HepG2 (cell line): ENCODE results near the gene SELENOV. TPM values are rescaled to one million over a fixed set of nuclear protein-coding genes. Genes with fewer than 3 reads are reported as not detected.
A peak's percentile ranks its signal among the peaks of the same experiment; 100 is the strongest.

Experiments
- AHR ChIP-seq: IDR thresholded peaks from 2 replicates; pipeline ENCODE4 v1.6.1; 2018; ENCODE audit warnings: missing genetic modification reagents, missing compliant biosample characterization
- ATF7-NPFF ChIP-seq: sonication (generic); formaldehyde crosslinking; IDR thresholded peaks from 2 replicates; pipeline ENCODE4 v1.8.1; 2023; ENCODE audit warnings: mild to moderate bottlenecking, low read depth, missing genetic modification reagents, moderate library complexity
- DMAP1 ChIP-seq: IDR thresholded peaks from 2 replicates; pipeline ENCODE4 v1.6.1; 2016
- EEA1 ChIP-seq: sonication (generic); formaldehyde crosslinking; IDR thresholded peaks from 2 replicates; pipeline ENCODE4 v1.5.1; 2020; ENCODE audit warnings: mild to moderate bottlenecking, missing genetic modification reagents, borderline replicate concordance
- FOXJ3 ChIP-seq: sonication (generic); formaldehyde crosslinking; IDR thresholded peaks from 2 replicates; pipeline ENCODE4 v1.4.0; 2020; ENCODE audit warnings: missing genetic modification reagents, mild to moderate bottlenecking, borderline replicate concordance
- KLF13 ChIP-seq: sonication (generic); formaldehyde crosslinking; IDR thresholded peaks from 2 replicates; pipeline ENCODE4 v1.4.0; 2020; ENCODE audit warnings: mild to moderate bottlenecking, missing genetic modification reagents
- MTA1 ChIP-seq: sonication (generic); formaldehyde crosslinking; IDR thresholded peaks from 2 replicates; pipeline ENCODE4 v1.4.0; 2020; ENCODE audit warnings: missing genetic modification reagents, mild to moderate bottlenecking, borderline replicate concordance
- NFKBIZ ChIP-seq: IDR thresholded peaks from 2 replicates; pipeline ENCODE4 v1.6.1; 2018; ENCODE audit warnings: missing genetic modification reagents, missing compliant biosample characterization
- REPIN1 ChIP-seq: sonication (generic); formaldehyde crosslinking; IDR thresholded peaks from 2 replicates; pipeline ENCODE4 v1.8.0; 2022; ENCODE audit warnings: missing genetic modification reagents, low read depth, mild to moderate bottlenecking, borderline replicate concordance
- RXRB ChIP-seq: IDR thresholded peaks from 2 replicates; pipeline ENCODE4 v1.6.1; 2016; ENCODE audit warnings: borderline replicate concordance, missing genetic modification reagents, missing compliant biosample characterization
- SP2 ChIP-seq: sonication (generic); formaldehyde crosslinking; IDR thresholded peaks from 2 replicates; pipeline ENCODE4 v1.5.1; 2020; ENCODE audit warnings: mild to moderate bottlenecking, missing genetic modification reagents
- YEATS4 ChIP-seq: sonication (generic); formaldehyde crosslinking; IDR thresholded peaks from 2 replicates; pipeline ENCODE4 v1.4.0; 2020; ENCODE audit warnings: missing genetic modification reagents, borderline replicate concordance
- ZFP62 ChIP-seq: sonication (generic); formaldehyde crosslinking; IDR thresholded peaks from 2 replicates; pipeline ENCODE4 v1.4.0; 2020; ENCODE audit warnings: missing genetic modification reagents
- ZMYM3 ChIP-seq: sonication (generic); formaldehyde crosslinking; IDR thresholded peaks from 2 replicates; pipeline ENCODE4 v1.5.1; 2020; ENCODE audit warnings: mild to moderate bottlenecking, missing genetic modification reagents
- ZNF674 ChIP-seq: sonication (generic); formaldehyde crosslinking; IDR thresholded peaks from 2 replicates; pipeline ENCODE4 v1.5.0; 2020; ENCODE audit warnings: low read depth, mild to moderate bottlenecking, missing genetic modification reagents
- polyA plus RNA-seq, 8 experiments: library from polyadenylated mRNA; depleted of rRNA in 3 of 8; stranded (reverse) in 7 of 8; unstranded in 1 of 8; fragments of >200 nt; fragmentation: Illumina TruSeq in 4 of 8; extraction: Trizol in 4 of 8; gene quantifications; 2 replicates each; pipeline versions ENCODE4 v1.2.1 to v1.2.3, GENCODE V29; 2011 to 2016; ENCODE audit warnings: low read depth in 4 of 8, missing spikeins in 1 of 8, mixed read lengths in 1 of 8; ENCODE audit not compliant: insufficient read depth in 1 of 8
- total RNA-seq, 5 experiments: library from RNA; depleted of rRNA; stranded (reverse); fragments of >200 nt; fragmentation: Illumina TruSeq; extraction: Trizol; gene quantifications; 2 replicates each; pipeline ENCODE4 v1.2.3, GENCODE V29; 2016; ENCODE audit warnings: low read depth in 1 of 5
- TF ChIP-seq, protein P1 (sequence below): sonication (generic); formaldehyde crosslinking; IDR thresholded peaks from 2 replicates; pipeline ENCODE4 v1.8.0; 2022; ENCODE audit warnings: low read depth, missing genetic modification reagents
- TF ChIP-seq, protein P2 (sequence below): IDR thresholded peaks from 2 replicates; pipeline ENCODE4 v1.6.1; 2016; ENCODE audit warnings: low read depth, control low read depth
- TF ChIP-seq, protein P3 (sequence below): sonication (generic); formaldehyde crosslinking; IDR thresholded peaks from 2 replicates; pipeline ENCODE4 v1.5.0; 2020; ENCODE audit warnings: mild to moderate bottlenecking, missing genetic modification reagents, borderline replicate concordance
- TF ChIP-seq, protein P4 (sequence below): IDR thresholded peaks from 2 replicates; pipeline ENCODE4 v1.6.1; 2016; ENCODE audit warnings: mild to moderate bottlenecking, missing biosample characterization, missing genetic modification reagents
- TF ChIP-seq, protein P5 (sequence below): sonication (generic); formaldehyde crosslinking; IDR thresholded peaks from 2 replicates; pipeline ENCODE4 v1.8.0; 2022; ENCODE audit warnings: missing genetic modification reagents, mild to moderate bottlenecking, moderate library complexity, borderline replicate concordance

SELENOV gene
- total and polyA plus RNA-seq, 2 of the 13 experiments (the other 11 are each of a cell fraction or from before 2014, with no cell fraction given), result not detected

DNA sequence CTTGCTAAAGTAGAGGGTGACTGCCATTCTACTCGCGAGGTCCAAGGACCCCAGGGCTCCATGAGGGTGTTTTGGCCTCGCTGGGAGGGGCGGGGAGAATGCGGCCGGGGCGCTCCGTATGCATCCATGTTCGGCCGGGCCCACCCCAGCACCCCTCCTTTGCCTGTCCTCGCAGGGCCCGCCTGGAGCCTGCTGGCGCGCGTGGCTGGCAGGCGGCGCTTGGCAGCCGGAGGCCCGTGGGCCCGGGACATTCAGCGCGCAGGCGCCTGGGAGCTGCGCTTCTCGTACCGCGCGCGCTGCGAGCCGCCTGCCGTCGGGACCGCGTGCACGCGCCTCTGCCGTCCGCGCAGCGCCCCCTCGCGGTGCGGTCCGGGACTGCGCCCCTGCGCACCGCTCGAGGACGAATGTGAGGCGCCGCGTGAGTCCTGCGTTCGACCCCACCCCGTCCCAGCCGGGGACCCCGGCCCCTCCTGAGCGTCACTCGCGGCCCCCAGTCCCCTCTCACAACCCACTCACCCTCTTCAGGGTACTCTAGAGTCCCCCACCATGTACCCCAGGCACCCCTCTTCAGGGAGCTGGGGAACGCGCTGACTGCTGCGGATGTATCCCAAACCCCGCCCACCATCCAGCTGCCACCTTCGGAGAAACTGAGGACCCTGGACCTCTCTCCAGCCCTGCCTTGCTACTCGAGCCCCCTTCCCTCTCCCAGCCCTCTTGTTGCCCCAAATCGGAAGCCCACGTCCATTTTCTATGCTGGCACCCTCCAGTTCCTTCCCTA, 12.1 kb upstream of the SELENOV start (continued):
- TF ChIP-seq, protein P1, sequence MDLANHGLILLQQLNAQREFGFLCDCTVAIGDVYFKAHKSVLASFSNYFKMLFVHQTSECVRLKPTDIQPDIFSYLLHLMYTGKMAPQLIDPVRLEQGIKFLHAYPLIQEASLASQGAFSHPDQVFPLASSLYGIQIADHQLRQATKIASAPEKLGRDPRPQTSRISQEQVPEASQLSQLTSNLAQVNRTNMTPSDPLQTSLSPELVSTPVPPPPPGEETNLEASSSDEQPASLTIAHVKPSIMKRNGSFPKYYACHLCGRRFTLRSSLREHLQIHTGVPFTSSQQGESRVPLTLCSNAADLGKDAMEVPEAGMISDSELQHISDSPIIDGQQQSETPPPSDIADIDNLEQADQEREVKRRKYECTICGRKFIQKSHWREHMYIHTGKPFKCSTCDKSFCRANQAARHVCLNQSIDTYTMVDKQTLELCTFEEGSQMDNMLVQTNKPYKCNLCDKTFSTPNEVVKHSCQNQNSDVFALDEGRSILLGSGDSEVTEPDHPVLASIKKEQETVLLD (CRISPR knock-in tag), result peak; percentile 93
- TF ChIP-seq MTA1 (CRISPR knock-in tag), result peak; percentile 75
- TF ChIP-seq, protein P2, sequence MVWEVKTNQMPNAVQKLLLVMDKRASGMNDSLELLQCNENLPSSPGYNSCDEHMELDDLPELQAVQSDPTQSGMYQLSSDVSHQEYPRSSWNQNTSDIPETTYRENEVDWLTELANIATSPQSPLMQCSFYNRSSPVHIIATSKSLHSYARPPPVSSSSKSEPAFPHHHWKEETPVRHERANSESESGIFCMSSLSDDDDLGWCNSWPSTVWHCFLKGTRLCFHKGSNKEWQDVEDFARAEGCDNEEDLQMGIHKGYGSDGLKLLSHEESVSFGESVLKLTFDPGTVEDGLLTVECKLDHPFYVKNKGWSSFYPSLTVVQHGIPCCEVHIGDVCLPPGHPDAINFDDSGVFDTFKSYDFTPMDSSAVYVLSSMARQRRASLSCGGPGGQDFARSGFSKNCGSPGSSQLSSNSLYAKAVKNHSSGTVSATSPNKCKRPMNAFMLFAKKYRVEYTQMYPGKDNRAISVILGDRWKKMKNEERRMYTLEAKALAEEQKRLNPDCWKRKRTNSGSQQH (CRISPR knock-in tag), result no peak
- TF ChIP-seq EEA1 (CRISPR knock-in tag), result peak; percentile 95
- no peak for TF ChIP-seq KLF13 (CRISPR knock-in tag)
- TF ChIP-seq ZFP62, result no peak
- peak; percentile 77; the same call in 1 of the 2 replicates for TF ChIP-seq NFKBIZ (CRISPR knock-in tag)
- TF ChIP-seq, protein P3, sequence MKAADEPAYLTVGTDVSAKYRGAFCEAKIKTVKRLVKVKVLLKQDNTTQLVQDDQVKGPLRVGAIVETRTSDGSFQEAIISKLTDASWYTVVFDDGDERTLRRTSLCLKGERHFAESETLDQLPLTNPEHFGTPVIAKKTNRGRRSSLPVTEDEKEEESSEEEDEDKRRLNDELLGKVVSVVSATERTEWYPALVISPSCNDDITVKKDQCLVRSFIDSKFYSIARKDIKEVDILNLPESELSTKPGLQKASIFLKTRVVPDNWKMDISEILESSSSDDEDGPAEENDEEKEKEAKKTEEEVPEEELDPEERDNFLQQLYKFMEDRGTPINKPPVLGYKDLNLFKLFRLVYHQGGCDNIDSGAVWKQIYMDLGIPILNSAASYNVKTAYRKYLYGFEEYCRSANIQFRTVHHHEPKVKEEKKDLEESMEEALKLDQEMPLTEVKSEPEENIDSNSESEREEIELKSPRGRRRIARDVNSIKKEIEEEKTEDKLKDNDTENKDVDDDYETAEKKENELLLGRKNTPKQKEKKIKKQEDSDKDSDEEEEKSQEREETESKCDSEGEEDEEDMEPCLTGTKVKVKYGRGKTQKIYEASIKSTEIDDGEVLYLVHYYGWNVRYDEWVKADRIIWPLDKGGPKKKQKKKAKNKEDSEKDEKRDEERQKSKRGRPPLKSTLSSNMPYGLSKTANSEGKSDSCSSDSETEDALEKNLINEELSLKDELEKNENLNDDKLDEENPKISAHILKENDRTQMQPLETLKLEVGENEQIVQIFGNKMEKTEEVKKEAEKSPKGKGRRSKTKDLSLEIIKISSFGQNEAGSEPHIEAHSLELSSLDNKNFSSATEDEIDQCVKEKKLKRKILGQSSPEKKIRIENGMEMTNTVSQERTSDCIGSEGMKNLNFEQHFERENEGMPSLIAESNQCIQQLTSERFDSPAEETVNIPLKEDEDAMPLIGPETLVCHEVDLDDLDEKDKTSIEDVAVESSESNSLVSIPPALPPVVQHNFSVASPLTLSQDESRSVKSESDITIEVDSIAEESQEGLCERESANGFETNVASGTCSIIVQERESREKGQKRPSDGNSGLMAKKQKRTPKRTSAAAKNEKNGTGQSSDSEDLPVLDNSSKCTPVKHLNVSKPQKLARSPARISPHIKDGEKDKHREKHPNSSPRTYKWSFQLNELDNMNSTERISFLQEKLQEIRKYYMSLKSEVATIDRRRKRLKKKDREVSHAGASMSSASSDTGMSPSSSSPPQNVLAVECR (CRISPR knock-in tag), result peak; percentile 37; the same call in 1 of the 2 replicates
- peak; percentile 100 for TF ChIP-seq ATF7-NPFF (CRISPR knock-in tag)
- TF ChIP-seq AHR, result peak; percentile 82
- TF ChIP-seq SP2 (CRISPR knock-in tag), result no peak
- peak; percentile 49; the same call in 1 of the 2 replicates for TF ChIP-seq RXRB (CRISPR knock-in tag)
- TF ChIP-seq, protein P4, sequence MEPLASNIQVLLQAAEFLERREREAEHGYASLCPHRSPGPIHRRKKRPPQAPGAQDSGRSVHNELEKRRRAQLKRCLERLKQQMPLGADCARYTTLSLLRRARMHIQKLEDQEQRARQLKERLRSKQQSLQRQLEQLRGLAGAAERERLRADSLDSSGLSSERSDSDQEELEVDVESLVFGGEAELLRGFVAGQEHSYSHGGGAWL (CRISPR knock-in tag), result peak; percentile 99
- peak; percentile 80 for TF ChIP-seq YEATS4 (CRISPR knock-in tag)
- TF ChIP-seq ZNF674 (CRISPR knock-in tag), result no peak
- no peak for TF ChIP-seq FOXJ3 (CRISPR knock-in tag)
- TF ChIP-seq, protein P5, sequence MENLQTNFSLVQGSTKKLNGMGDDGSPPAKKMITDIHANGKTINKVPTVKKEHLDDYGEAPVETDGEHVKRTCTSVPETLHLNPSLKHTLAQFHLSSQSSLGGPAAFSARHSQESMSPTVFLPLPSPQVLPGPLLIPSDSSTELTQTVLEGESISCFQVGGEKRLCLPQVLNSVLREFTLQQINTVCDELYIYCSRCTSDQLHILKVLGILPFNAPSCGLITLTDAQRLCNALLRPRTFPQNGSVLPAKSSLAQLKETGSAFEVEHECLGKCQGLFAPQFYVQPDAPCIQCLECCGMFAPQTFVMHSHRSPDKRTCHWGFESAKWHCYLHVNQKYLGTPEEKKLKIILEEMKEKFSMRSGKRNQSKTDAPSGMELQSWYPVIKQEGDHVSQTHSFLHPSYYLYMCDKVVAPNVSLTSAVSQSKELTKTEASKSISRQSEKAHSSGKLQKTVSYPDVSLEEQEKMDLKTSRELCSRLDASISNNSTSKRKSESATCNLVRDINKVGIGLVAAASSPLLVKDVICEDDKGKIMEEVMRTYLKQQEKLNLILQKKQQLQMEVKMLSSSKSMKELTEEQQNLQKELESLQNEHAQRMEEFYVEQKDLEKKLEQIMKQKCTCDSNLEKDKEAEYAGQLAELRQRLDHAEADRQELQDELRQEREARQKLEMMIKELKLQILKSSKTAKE (CRISPR knock-in tag), result peak; percentile 56; the same call in 1 of the 2 replicates
- TF ChIP-seq DMAP1, result no peak
- TF ChIP-seq ZMYM3 (CRISPR knock-in tag), result no peak
- TF ChIP-seq REPIN1 (CRISPR knock-in tag), result peak; percentile 89
